HepG2 (cell line): ENCODE results near the gene PWP1. TPM values are rescaled to one million over a fixed set of nuclear protein-coding genes. Genes with fewer than 3 reads are reported as not detected.

Experiments used
- ATF6 ChIP-seq: sonication (generic); formaldehyde crosslinking; conservative IDR thresholded peaks from 2 replicates; pipeline ENCODE4 v1.4.0; 2020; ENCODE audit warnings: missing genetic modification reagents
- BRF2 ChIP-seq: sonication (generic); formaldehyde crosslinking; IDR thresholded peaks from 2 replicates; pipeline ENCODE4 v1.8.1; 2022; ENCODE audit warnings: mild to moderate bottlenecking, missing genetic modification reagents
- CCAR2 ChIP-seq: fragments of 200-400 bp; formaldehyde crosslinking; optimal IDR thresholded peaks from 2 replicates; pipeline ENCODE3; 2018; ENCODE audit warnings: low read depth, mild to moderate bottlenecking, low read length, moderate library complexity
- FOXJ3 ChIP-seq: sonication (generic); formaldehyde crosslinking; IDR thresholded peaks from 2 replicates; pipeline ENCODE4 v1.4.0; 2020; ENCODE audit warnings: missing genetic modification reagents, mild to moderate bottlenecking, borderline replicate concordance
- IRF1 ChIP-seq: sonication (generic); formaldehyde crosslinking; IDR thresholded peaks from 2 replicates; pipeline ENCODE4 v1.4.0; 2020; ENCODE audit warnings: low read depth, mild to moderate bottlenecking, missing genetic modification reagents
- KLF6 ChIP-seq: IDR thresholded peaks from 2 replicates; pipeline ENCODE4 v1.8.0; 2016; ENCODE audit warnings: missing biosample characterization, missing genetic modification reagents
- NFE2L2 ChIP-seq: fragments of 150-350 bp; IDR thresholded peaks from 2 replicates; pipeline ENCODE4 v1.6.1; 2014; ENCODE audit warnings: low read length
- PCBP2 ChIP-seq: fragments of 200-400 bp; formaldehyde crosslinking; optimal IDR thresholded peaks from 2 replicates; pipeline ENCODE3; 2018; ENCODE audit warnings: low read length, low read depth; ENCODE audit not compliant: poor library complexity, severe bottlenecking
- RCOR2 ChIP-seq: IDR thresholded peaks from 2 replicates; pipeline ENCODE4 v1.6.1; 2016; ENCODE audit warnings: missing biosample characterization, missing genetic modification reagents
- RORA ChIP-seq: sonication (generic); formaldehyde crosslinking; IDR thresholded peaks from 2 replicates; pipeline ENCODE4 v1.5.0; 2020; ENCODE audit warnings: mild to moderate bottlenecking, missing genetic modification reagents, moderate library complexity
- UBTF ChIP-seq: sonication (generic); formaldehyde crosslinking; IDR thresholded peaks from 2 replicates; pipeline ENCODE4 v1.4.0; 2020; ENCODE audit warnings: mild to moderate bottlenecking, missing genetic modification reagents
- ZFP36L2 ChIP-seq: sonication (generic); formaldehyde crosslinking; IDR thresholded peaks from 2 replicates; pipeline ENCODE4 v1.4.0; 2020; ENCODE audit warnings: missing genetic modification reagents
- ZFP90 ChIP-seq: sonication (generic); formaldehyde crosslinking; IDR thresholded peaks from 2 replicates; pipeline ENCODE4 v1.8.0; 2022; ENCODE audit warnings: missing genetic modification reagents, mild to moderate bottlenecking, inconsistent platforms, borderline replicate concordance
- ZNF296 ChIP-seq: sonication (generic); formaldehyde crosslinking; conservative IDR thresholded peaks from 2 replicates; pipeline ENCODE4 v1.5.0; 2020; ENCODE audit warnings: mild to moderate bottlenecking, missing genetic modification reagents
- ZNF30 ChIP-seq: sonication (generic); formaldehyde crosslinking; IDR thresholded peaks from 2 replicates; pipeline ENCODE4 v1.5.0; 2020; ENCODE audit warnings: mild to moderate bottlenecking, missing genetic modification reagents
- ZNF441 ChIP-seq: sonication (generic); formaldehyde crosslinking; IDR thresholded peaks from 2 replicates; pipeline ENCODE4 v1.7.0; 2021; ENCODE audit warnings: missing genetic modification reagents, borderline replicate concordance
- ZNF572 ChIP-seq: sonication (generic); formaldehyde crosslinking; IDR thresholded peaks from 2 replicates; pipeline ENCODE4 v1.5.1; 2020; ENCODE audit warnings: mild to moderate bottlenecking, missing genetic modification reagents
- ZNF766 ChIP-seq: sonication (generic); formaldehyde crosslinking; IDR thresholded peaks from 2 replicates; pipeline ENCODE4 v1.5.0; 2020; ENCODE audit warnings: missing genetic modification reagents, borderline replicate concordance
- polyA plus RNA-seq, 8 experiments: library from polyadenylated mRNA; depleted of rRNA in 3 of 8; stranded (reverse) in 7 of 8; unstranded in 1 of 8; fragments of >200 nt; fragmentation: Illumina TruSeq in 4 of 8; extraction: Trizol in 4 of 8; gene quantifications; 2 replicates each; pipeline versions ENCODE4 v1.2.1 to v1.2.3, GENCODE V29; 2011 to 2016; ENCODE audit warnings: low read depth in 4 of 8, missing spikeins in 1 of 8, mixed read lengths in 1 of 8; ENCODE audit not compliant: insufficient read depth in 1 of 8
- total RNA-seq, 5 experiments: library from RNA; depleted of rRNA; stranded (reverse); fragments of >200 nt; fragmentation: Illumina TruSeq; extraction: Trizol; gene quantifications; 2 replicates each; pipeline ENCODE4 v1.2.3, GENCODE V29; 2016; ENCODE audit warnings: low read depth in 1 of 5
- TF ChIP-seq, protein P1 (sequence below): sonication (generic); formaldehyde crosslinking; IDR thresholded peaks from 2 replicates; pipeline ENCODE4 v1.4.0; 2020; ENCODE audit warnings: missing genetic modification reagents, borderline replicate concordance

PWP1 gene
- total and polyA plus RNA-seq, 2 of the 13 experiments (the other 11 are each of a cell fraction or from before 2014, with no cell fraction given), result 65.9 to 70.2 TPM

DNA sequence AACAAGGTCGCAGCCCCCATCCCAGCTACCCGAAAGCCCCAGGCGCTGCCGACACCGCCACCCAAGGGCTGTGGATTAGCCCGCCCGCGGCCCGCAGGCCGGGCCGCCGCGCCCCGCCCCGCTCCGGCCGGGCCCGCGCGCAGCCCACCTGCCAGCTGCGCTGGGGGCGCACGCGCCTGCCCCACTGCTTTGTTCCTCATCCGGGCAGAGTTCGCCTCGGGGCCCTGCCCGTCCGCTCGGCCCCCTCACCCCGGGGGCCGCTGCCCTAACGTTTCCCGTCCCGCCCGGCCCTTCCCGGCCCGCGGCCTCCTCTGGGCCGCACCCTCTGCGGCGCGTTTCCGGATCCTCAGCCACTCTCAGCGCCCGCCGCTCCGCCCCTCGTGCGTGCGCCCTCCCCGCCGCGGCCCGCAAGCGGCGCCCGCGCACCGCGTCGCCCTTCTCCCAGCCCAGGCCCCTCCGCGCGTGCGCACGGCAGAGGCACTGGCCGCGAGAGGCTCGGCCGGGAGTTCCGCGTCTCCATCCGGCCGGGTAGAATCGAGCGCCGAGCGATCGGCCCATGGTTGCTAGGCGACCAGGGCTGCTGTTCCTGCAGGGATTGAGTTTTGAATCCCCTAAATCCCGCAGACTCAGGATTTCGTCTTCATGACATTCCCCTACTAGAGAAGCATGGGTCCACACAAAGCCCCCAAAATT, 75.4 kb downstream of the PWP1 start, which contains the start of gene PRDM4 (continued):
- TF ChIP-seq IRF1 (CRISPR knock-in tag) (no peak), KLF6 (CRISPR knock-in tag) (peak; percentile 55; the same call in 1 of the 2 replicates), RORA (CRISPR knock-in tag) (no peak), CCAR2 (no peak), PCBP2 (no peak), ATF6 (no peak), ZNF766 (CRISPR knock-in tag) (peak; percentile 71; the same call in 1 of the 2 replicates), ZNF572 (CRISPR knock-in tag) (no peak), ZNF441 (CRISPR knock-in tag) (peak; percentile 85), ZFP36L2 (CRISPR knock-in tag) (no peak), ZNF30 (CRISPR knock-in tag) (no peak), FOXJ3 (CRISPR knock-in tag) (no peak), RCOR2 (CRISPR knock-in tag) (no peak), UBTF (peak; percentile 78; the same call in 1 of the 2 replicates), ZNF296 (no peak), BRF2 (CRISPR knock-in tag) (no peak), ZFP90 (CRISPR knock-in tag) (0 out of 2 replicates have a peak, but pooled peaks have one; percentile 24), NFE2L2 (no peak)
- TF ChIP-seq, protein P1, sequence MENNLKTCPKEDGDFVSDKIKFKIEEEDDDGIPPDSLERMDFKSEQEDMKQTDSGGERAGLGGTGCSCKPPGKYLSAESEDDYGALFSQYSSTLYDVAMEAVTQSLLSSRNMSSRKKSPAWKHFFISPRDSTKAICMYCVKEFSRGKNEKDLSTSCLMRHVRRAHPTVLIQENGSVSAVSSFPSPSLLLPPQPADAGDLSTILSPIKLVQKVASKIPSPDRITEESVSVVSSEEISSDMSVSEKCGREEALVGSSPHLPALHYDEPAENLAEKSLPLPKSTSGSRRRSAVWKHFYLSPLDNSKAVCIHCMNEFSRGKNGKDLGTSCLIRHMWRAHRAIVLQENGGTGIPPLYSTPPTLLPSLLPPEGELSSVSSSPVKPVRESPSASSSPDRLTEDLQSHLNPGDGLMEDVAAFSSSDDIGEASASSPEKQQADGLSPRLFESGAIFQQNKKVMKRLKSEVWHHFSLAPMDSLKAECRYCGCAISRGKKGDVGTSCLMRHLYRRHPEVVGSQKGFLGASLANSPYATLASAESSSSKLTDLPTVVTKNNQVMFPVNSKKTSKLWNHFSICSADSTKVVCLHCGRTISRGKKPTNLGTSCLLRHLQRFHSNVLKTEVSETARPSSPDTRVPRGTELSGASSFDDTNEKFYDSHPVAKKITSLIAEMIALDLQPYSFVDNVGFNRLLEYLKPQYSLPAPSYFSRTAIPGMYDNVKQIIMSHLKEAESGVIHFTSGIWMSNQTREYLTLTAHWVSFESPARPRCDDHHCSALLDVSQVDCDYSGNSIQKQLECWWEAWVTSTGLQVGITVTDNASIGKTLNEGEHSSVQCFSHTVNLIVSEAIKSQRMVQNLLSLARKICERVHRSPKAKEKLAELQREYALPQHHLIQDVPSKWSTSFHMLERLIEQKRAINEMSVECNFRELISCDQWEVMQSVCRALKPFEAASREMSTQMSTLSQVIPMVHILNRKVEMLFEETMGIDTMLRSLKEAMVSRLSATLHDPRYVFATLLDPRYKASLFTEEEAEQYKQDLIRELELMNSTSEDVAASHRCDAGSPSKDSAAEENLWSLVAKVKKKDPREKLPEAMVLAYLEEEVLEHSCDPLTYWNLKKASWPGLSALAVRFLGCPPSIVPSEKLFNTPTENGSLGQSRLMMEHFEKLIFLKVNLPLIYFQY, result peak; percentile 57; the same call in 1 of the 2 replicates
